HG03575 (cell line): ENCODE measurements around the gene NCBP2L.

ENCODE experiments used
- ATAC-seq: cut with Tn5 transposase; IDR thresholded peaks from one replicate; pipeline ENCODE4 v1.9.1; 2021; ENCODE audit not compliant: unreplicated experiment, insufficient number of reproducible peaks, low FRiP score; ENCODE audit errors: extremely low read depth

NCBP2L gene

DNA sequence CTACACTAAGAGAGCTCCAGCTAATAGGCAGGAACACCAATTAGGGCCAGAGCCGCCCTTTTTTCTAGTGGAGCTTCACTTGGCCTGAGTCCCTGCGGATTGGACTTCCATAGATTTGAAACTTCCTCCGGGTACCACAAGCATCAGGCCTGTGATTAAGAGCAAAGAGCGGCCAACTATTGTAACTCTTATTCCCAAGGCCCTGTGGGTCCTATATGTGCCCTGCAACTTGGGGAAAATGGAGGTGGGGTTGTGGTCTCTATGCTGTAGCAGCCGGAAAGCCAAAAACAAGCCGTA, at the start of gene NCBP2L:
Gene NCBP2L, plus strand, starts transcription at position 198 of the 297 bp plus-strand sequence. CDS start 16,488 bp downstream, outside the sequence.
- ATAC-seq, result no peak

DNA sequence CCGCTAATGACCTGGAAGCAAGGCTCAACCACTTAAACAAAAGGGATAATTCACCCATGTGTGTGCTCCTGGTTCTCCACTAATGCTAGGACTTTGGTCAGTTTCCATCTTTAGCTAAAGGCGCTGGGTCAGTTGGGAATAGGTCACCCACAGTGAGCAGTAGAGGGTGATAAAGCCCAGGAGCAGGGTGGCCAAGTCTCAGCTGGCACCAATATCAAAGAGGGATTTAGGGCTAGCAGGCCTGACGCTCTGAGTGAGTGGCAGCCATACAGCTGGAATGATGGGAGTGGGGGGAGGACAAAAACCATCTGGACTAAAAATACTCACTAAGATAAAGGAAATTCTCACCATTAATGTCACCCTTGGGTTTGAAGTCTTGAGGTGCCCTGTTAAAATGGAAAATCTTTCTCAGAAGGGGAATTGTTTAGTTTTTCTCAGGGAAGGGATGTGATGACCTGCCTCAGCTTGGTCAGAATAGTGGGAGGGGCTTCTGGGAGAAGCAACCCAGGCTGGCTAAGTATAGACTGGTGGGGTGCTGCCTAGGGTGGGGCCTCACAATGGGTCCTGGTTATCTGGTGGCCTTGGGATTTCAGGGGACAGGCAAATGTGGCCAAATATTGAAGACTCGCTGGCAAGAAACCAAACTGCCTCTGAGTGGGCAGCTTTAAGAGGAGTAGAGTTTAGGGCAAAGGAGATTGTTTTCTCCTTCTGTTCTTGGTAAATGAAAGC, 49.0 kb upstream of the NCBP2L start:
- no peak for ATAC-seq

DNA sequence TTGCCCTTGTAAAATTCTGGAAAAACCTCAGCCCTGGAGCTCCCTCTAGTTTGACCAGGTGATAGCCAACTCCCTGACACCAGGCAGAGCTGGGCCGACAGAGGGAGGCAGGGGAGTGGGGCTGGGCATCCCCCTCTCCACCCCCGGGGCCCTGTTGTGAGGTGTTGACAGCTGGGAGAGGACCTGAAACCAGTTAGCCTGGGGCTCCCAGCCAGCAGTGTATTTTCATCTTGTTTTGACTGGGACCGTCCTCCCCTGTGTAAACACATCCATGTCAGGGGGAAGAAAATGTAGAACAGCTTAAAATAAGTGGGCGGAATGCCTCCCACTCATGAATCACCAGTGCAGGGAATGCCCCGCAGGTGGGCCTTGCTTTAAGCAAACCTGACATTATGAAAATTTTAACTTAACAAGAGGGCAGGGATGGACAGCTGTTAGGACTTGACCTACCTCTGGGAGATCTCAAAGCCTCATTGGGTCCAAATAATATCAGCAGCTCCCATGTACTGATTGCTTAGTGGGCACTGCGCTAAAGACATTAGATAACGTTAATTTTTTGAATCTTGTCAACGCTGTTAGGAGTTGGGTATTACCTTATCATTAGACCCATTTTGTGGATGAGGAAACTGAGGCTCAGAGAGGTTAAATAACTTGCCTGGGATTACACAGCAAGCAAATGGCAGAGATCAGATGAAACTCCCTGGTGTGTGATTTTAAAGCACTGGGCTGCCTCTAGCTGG, 47.8 kb upstream of the NCBP2L start:
- no peak for ATAC-seq

DNA sequence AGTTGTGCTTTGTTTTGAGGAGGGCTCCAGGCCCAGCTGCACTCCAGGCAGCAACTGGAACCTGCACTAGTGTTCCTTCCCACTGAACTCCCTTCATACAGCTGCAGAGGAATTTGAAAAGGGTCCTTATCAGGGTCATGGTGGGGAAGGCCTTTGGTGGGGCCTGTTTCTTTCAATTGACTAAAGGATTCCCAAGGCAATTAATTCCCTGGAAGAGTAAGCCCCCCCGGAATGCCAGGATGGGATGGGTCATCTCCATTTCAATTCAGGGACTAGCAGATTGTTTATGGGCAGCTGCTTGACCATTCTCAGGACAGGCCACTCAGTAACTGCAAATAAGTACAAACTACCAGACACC, 47.3 kb upstream of the NCBP2L start:
- no peak for ATAC-seq

DNA sequence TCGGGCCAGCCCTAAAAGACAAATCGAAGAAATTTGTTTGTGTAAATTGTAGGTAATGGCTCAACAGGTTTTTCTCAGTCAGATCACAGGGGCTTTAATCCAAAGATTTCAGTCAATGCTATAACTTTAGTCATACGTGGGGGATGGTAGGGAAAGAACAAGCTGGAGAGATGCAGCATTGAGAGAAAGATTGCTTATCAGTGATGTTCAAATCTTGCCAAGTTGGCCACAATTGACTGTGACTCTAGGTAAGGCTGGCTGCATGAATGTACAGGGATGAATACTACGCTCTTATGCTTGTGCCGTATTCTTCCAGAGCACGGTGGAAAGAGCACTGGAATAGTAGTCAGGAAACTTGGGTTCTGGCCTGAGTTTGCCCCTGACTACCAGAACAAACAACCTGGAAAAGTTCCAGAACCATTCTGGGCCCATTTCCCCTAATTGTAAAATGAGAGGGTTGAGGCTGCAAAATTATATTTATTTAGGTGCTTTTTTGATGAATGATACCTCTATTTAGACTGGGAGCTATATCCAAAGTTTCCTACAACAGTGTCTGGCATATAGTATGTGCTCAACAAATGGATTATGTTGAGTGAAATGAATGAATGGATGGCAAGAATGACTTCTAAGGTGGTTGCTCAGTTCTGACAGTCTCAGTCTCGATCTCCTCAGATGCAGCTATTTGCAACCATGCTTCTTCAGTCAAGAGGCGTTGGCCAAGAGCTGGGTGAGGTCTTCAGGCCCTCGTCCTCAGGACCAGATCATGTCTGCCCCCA, 46.4 kb upstream of the NCBP2L start:
- no peak for ATAC-seq

DNA sequence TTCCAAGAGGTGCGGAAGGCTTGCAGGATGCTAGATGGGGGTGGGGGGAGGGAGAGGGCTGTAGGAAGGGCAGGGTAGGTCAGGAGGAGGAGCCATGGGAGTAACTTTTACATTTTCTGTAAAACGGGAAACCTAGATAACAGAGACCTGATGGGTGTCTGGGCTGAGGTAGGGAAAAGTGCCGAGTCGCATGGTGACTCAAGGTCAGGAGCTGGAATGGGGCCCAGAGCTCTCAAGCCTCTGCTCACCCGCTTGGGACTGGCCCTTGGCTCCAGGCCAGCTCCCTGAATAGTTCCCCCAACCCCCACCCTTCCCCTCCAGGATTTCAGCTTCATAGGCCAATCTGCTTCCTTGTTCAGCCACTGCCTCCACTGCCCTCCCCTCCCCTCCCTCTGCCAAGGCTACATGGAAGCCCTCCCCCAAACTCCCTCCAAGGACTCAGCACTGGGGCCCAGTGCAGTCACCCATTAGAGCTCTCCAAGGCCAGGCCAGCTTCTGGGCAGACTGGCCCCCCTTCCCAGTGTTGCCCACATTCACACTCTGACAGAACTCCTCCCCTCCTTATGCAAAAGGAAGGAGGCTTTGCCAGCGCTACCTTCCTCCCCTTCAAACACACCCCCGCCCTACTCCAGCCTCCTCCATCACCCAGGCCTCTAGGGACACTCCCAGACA, 45.6 kb upstream of the NCBP2L start:
- no peak for ATAC-seq

DNA sequence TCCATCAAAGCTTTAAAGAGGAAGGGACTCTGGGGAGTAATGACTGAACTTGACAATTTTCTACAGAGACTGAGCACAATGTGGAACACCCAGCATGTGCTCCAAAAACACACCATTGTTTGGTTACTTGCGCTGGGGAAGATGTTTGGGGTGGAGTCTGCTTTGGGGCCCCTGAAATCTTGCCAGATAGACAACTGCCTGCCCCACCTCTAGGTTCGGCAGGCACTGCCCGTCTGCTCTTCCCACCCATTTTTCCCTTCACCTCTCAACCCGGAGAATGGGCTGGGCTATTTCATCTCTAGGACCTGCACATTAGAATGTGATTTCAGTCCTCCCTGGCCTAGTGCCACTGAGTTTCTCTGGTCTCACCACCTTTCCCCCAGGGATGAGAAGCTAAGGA, 43.8 kb upstream of the NCBP2L start:
- ATAC-seq, result no peak

DNA sequence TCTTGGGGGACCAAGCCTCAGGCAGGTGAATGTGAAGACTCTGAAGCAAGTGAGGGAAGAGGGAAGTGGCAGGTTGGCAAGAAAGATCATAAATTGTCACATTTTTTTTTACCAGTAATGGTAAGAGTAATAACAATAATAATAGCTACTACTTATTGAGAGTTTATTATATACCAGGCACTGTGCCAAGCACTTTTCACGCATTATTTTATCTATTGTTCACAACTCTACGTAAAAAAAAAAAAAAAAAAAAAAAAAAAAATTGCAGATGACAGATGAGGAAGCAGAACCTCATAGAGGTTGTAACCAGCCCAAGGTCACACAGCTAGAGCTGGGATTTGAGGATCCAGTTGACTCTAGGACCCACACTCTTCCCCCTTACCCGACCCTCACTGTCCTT, 42.9 kb upstream of the NCBP2L start:
- no peak for ATAC-seq

DNA sequence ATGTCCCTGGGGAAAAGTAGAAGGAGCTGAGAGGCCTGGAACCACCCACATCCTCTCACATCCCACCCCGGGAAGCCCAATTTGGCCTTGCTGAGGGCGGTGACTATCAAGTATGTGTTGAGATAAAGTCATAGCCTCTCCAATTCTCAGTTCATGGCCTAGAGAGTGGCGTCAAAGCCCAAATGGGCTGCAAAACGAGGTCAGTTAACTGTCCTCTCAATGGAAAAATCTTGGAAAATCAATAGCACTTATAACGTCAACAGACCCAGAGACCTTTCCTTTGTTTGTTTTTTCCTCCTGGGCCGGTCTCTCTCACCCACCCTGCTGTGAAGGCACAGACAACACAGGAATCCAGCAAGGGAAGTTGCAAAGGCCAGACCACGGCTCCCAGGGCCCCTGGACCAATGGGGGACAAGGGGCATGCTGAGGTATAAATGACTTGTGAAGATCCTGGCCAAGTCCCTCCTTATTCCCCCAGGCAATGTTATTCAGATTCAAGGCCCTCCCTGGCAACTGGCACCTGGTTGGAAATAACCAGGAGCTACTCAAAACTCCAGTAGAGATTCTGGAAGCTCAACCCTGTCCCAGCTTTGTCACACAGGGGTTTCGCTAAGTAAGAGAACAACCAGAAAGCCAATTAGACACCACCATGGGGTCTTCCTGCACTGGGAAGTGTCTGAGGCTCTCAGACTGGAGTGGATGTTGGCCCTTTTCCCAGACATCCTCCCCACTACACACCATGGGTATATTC, 40.6 kb upstream of the NCBP2L start:
- ATAC-seq, result no peak

DNA sequence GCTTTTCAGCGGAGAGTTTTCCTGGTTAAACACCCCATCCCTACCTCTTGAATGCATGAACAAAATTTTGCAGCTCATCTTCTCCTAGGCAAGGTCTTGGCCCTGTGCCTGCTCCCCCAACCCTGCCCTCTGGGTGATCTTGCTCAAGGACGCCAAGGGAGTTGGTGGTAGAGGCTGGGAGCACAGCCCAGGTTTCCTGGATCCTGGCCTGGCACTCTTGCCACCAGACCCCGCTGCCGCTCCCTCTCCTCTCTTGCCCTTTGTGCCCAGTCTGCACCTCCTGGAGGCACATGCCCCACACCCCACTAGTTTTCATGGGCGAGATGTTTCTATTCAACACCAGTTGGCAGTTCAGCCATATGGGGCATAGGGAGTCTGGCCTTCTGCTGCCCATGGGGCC, 39.3 kb upstream of the NCBP2L start:
- ATAC-seq, result no peak

DNA sequence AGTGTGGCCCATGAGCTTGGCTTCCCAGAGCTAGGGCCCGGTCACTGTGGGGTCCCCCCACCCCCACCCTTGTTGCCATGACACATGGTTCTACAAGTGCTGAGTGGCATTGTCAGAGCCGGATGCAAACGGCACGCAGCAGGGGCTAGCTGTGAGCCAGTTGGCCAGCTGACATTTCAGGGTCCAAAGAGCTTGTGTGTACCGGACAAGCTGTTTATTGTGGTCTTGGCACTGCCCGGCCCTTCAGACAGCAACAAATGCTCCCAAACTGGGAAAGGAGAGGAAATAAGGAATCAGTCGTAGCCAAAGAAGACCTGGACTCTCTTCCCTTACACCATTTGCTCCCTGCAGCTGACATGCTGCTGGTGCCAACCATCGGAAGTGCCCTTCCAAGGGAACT, 38.8 kb upstream of the NCBP2L start:
- no peak for ATAC-seq

DNA sequence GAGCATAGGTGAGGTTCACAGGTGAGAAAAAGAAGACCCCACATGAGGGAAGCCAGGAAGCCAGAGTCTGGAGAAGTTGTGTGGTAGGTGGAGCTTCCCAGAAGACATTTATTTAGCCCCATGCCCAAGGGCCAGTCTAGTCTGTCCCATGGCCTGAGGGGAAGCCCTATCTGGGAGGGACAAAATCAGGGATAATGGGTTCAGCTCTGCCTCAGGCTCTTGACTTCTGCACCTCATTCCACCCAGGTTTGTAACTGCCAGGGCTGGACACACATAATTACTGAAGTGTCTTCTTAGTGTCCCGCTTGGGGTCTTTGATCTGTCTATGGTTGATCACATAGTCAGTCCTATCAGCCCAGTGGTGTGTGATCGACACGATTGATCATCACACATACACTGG, 38.0 kb upstream of the NCBP2L start:
- ATAC-seq, result no peak

DNA sequence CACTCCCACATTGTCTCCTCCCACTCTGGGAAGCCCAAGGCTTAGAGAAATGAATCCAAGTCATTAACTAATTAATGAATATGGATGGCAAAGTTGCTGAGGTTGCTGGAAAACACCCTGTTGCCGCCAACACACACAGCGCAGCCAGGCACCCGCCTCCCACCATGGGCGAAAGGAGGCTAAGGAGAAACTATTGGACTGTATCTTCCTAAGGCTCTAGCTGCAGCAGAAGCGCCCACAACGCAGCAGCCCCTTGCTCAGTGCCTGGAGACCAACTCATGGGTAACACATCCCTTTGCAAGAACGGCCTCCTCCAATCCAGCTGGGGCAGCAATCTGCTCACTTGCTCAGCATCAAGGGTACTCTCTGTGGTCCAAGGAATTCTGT, 36.1 kb upstream of the NCBP2L start:
- ATAC-seq, result no peak

DNA sequence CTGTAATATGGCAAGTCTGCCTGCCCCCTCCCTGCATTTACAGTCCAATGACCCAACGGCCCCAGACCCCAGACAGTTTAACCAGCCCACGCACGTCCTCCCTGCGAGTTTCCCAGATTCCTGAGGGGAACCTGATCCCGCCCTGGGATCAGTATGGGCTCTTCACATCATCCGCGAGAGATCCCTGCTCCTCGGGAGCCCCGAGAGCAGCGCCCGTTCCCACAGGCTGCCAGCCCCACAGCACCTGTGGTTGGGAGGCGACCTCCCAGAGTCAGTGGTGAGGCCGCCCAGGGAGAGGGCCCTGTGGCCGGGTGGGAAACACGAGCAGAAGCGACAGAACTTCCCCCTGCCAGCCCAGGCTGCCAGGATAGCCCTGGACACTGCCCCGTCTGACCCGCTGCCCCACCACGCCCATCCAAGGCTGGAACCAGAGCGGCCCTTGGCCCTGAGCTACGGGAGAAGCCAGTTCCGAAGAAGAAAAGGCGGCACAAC, 34.8 kb upstream of the NCBP2L start:
- ATAC-seq, result no peak

DNA sequence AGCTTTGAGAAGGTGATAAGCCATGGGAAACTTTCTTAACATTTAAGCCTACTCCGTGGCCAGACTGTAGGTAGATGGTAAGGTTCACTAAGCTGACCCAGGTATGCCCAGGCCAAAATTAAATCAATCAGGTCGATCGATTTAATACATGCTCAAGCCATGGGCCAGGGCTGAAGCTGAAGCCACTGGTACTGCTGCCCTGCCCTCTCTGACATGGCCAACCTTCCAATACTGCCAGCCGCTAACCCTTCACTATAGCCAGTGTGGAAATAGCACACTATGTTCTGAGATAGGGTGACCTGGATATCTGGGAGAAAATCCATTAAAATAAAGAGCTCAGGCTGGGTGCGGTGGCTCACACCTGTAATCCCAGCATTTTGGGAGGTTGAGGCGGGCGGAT, 33.5 kb upstream of the NCBP2L start:
- ATAC-seq, result no peak

DNA sequence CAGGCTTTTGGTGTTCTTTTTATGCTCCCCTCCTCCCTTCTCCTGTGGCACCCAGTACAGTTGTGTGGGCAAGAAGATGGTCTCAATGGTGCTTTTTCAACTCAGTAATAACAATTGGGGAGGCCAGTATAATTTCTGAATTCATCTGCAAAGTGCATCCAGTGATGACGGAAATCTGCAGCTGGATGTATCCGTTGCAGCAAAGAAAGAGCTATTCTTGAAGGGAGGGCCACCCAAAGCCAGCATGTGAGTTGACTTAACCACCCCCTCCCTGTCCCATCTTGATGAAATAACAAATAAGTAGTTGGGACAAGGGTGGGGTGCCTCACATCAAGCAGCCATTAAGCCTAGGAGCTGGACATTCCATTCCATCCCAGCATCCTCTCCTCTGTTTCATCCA, 32.7 kb upstream of the NCBP2L start:
- ATAC-seq, result no peak

DNA sequence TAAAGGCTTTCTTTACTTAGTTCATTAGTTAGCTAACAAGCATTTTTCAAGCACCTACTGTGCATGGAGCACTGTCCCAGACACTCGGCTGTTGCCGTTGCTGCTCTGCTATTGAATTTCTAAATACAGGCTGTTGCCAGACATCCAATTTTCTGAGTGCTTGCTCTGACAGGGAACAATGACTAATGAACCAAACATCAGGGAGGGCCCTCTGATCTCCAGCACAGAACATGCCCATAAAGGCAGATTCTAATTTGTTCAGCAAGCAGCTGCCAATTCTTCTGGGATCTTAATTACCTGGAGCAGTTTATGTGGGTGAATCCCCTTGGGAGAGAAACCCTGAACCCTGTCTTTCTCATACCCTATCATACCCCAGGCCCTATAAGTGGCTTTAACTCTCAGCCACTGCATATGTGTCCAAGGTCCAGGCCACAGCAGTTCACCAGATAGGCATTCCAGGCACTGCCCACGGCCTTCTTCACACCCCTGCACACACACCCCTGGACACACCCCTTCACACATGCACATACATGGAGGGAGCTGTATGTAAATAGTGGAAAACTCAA, 29.9 kb upstream of the NCBP2L start:
- no peak for ATAC-seq

DNA sequence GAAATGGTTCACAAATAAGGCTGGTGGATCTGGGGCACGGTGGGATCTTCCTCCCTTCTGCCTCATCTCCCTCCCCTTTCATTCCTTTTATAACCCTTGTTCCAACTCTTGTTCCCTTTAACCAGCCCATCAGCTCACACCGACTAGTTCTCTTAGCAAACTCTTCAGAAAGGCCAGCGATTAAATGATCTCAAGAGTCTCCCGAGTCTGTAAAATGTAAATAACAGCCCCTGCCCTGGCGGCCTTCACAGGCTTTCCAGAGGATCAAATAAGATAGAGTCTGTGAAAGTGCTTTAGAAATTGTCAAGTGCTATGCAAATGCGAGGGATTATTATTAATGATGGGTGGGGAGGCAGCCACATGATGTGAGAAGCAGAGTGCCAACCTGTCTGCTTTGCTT, 29.0 kb upstream of the NCBP2L start:
- no peak for ATAC-seq

DNA sequence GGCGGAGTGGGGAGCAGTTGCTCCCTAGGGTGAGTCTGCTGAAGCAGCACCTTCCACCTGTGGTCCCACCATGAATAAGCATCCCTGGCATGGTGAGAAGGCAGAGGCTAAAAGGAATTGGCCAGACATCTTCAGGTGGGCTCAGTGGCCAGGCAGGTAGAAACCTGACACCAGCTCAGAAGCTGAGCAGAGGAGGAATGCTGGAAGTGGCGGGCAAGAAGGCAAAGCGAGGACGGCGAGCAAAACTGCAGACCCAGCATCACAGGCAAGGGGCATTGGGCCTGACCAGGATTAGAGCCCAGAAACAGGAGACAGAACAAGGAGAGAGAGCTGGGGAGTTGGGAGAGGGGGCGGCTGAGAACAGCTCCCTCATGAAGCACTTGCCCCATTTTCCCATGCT, 27.3 kb upstream of the NCBP2L start:
- no peak for ATAC-seq
